Upper lobe of right lung (tissue), 1 donor: ENCODE measurements around the gene IL1RL2. TPM values are rescaled to one million over a fixed set of nuclear protein-coding genes. Genes with fewer than 3 reads are reported as not detected.

Experiments used
- ATAC-seq: fragments of 200-7000 bp; cut with Tn5 transposase; one replicate; pipeline ENCODE4 v1.9.1; 2020; ENCODE audit warnings: mild to moderate bottlenecking, moderate library complexity
- DNase-seq: peaks from one replicate; pipeline ENCODE4 v3.0.0-alpha.2; 2020
- H3K27ac ChIP-seq: fragments of 200-600 bp; one replicate; pipeline ENCODE4 v1.8.0; 2022
- H3K27me3 ChIP-seq: fragments of 200-600 bp; one replicate; pipeline ENCODE4 v1.8.0; 2022; ENCODE audit warnings: mild to moderate bottlenecking
- H3K36me3 ChIP-seq: fragments of 200-600 bp; one replicate; pipeline ENCODE4 v1.8.0; 2022
- H3K4me1 ChIP-seq: fragments of 200-600 bp; one replicate; pipeline ENCODE4 v1.8.0; 2022
- H3K4me3 ChIP-seq: fragments of 200-600 bp; one replicate; pipeline ENCODE4 v1.8.0; 2022; ENCODE audit warnings: mild to moderate bottlenecking
- H3K9me3 ChIP-seq: fragments of 200-600 bp; one replicate; pipeline ENCODE4 v1.8.0; 2022
- CTCF ChIP-seq: fragments of 200-600 bp; IDR thresholded peaks from one replicate; pipeline ENCODE4 v1.8.0; 2022; ENCODE audit warnings: antibody characterized with exemption
- intact Hi-C: fragments of 100-400 bp; cut with DNase I; formaldehyde crosslinking; loops from one replicate; pipeline ENCODE4 v1.11.0; 2022
- total RNA-seq: library from RNA; stranded (reverse); fragmentation: NEBNext Ultra II Directional; extraction: Animal tissue kit (Norgen Biotek cat#: 25700); gene quantifications from one replicate; pipeline ENCODE4 v1.2.1, GENCODE V29; 2021
- donor health status: DM: no; HTN: yes; CAD: no; lungs with severe emphysema.

Gene IL1RL2
- total RNA-seq, 1 donor from 2014 or later: 0.58 TPM

GRCh38 chr2:102208774-102209173 is 22.0 kb downstream of the IL1RL2 start:
- DNase-seq (no peak), ATAC-seq (no peak)
- H3K4me1 ChIP-seq: no peaks in the 10 kb centered on the region
- H3K4me3 ChIP-seq: no peak overlapping the region
- no peak for TF ChIP-seq CTCF
- intact Hi-C loops: no loop called here
- no peaks in the 10 kb centered on the region for H3K27me3 ChIP-seq
- H3K27ac ChIP-seq: no peak overlapping the region
- no peaks in the 10 kb centered on the region for H3K9me3 ChIP-seq
- H3K36me3 ChIP-seq: no peaks in the 10 kb centered on the region

DNA sequence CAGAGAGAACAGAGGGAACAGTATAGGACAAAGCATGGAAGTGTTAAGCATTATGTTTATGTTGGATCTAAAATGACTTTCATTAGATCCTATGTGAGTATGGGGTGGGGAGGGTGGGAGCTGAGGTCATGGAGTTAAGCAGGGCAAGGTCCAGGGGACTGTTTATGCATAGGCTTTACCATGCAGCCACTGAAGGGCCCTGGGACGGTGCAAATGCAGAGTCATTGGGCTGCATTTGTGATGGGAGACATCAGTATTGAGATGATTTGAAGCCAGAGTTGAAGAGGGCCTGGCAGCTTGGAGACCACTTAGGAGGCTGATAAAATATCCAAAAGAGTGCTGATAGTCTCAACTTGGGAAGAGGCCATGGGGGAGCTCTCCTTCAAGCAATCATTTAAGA is 22.7 kb downstream of the IL1RL2 start:
- H3K27ac ChIP-seq: no peak overlapping the region
- ATAC-seq: no peak
- no peak for DNase-seq
- H3K4me1 ChIP-seq: no peaks in the 10 kb centered on the region
- no peaks in the 10 kb centered on the region for H3K36me3 ChIP-seq
- H3K4me3 ChIP-seq: no peak overlapping the region
- TF ChIP-seq CTCF: no peak
- intact Hi-C loops: no loop called here
- no peaks in the 10 kb centered on the region for H3K9me3 ChIP-seq
- H3K27me3 ChIP-seq: no peaks in the 10 kb centered on the region

DNA sequence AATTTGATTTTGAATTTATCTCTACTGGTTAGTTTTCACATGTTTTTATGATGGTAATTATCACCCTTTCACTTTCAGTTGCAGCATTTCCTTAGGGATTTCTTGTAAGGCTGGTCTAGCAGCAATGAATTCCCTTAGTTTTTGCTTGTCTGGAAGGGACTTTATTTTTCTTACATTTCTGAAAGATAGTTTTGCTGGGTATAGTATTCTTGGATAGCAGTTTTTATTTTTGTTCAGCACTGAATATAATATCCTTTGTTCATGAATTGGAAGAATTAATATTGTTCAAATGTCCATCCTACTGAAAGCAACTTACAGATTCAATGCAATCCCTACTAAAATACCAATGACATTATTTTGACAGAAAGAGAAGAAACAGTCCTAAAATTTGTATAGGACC is 30.2 kb downstream of the IL1RL2 start:
- ATAC-seq (no peak), DNase-seq (no peak)
- no peak for TF ChIP-seq CTCF
- peaks cover 10% of the 10 kb centered on the region for H3K9me3 ChIP-seq
- H3K4me3 ChIP-seq: no peak overlapping the region
- no peaks in the 10 kb centered on the region for H3K4me1 ChIP-seq
- no peaks in the 10 kb centered on the region for H3K27me3 ChIP-seq
- no peak overlapping the region for H3K27ac ChIP-seq
- H3K36me3 ChIP-seq: no peaks in the 10 kb centered on the region
- intact Hi-C loops: no loop called here

DNA sequence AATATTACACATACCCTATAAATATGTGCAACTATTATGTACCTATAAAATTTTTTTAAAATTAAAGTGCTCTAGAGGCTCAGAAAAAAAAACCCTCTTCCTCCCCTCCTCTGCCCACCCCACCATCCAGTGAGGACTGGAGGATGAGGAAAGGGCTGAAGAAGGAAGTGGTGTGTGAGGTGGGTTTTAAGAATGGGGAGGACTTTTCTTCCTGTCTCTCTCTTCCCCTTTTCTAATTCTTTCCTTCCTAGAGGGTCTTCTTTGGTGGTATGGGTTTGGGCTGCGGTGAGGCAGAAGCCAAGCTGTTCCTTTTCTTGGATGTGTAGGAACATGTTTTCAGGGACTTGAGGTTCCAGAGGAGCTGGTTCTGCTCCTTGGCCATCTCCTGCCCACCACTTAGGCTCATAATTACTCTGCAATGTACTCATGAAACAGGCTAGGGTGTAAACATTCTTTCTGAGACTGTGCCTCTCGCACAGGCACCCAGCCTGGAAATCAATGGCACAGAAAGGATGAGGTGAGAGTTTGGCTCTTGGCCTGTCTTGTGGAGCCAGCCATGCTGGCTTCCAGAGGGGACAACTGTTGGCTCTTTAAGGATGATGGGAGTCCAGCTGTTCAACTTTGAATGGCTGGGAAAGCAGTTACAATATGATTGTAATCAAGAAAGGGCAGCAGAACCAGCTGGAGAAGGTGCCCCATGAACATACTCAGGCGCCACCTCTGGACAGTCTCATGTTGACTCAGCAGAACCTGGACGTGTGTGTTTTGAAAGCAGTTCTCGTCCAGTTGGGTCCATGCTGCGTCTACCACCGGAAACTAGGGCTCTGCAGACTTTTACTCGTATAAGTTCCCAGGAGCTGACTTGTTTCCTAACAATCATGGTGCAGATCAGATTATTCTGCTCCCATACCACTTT is 38.3 kb downstream of the IL1RL2 start:
- ATAC-seq (no peak), DNase-seq (no peak)
- H3K4me1 ChIP-seq: peaks cover 35% of the 10 kb centered on the region
- H3K36me3 ChIP-seq: no peaks in the 10 kb centered on the region
- intact Hi-C loops: no loop called here
- TF ChIP-seq CTCF: no peak
- H3K4me3 ChIP-seq: no peak overlapping the region
- no peak overlapping the region for H3K27ac ChIP-seq
- H3K27me3 ChIP-seq: no peaks in the 10 kb centered on the region
- no peaks in the 10 kb centered on the region for H3K9me3 ChIP-seq

DNA sequence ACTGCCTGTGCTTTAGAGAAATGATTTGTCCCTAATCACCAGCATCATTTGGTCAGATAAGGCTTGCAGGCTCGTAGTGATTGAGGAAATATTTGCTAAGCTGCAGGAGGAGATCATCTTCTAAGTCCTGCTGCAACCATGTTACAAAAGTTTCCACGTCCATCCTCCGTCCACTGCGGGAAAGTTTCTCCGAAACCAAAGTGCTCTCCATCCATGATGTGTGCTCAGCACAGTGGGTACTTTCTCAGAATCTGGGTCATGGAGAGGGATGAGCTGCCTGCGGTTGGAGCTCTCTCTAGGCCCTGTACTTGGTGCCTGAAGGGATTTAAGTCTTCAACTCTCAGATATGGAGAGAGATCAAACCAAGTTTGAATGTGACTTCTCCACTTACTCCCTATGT is 39.3 kb downstream of the IL1RL2 start:
- Histone ChIP-seq H3K4me3 (no peak overlapping the region), H3K27me3 (no peaks in the 10 kb centered on the region), H3K36me3 (no peaks in the 10 kb centered on the region), H3K27ac (peak overlapping the region; percentile 89), H3K4me1 (peaks cover 35% of the 10 kb centered on the region), H3K9me3 (no peaks in the 10 kb centered on the region)
- DNase-seq (no peak), ATAC-seq (no peak)
- no peak for TF ChIP-seq CTCF
- intact Hi-C loops: no loop called here
